Lower lobe of right lung (tissue), 2 donors: ENCODE results near the gene EIF5AL1. TPM values are rescaled to one million over a fixed set of nuclear protein-coding genes. Genes with fewer than 3 reads are reported as not detected.
"Not testable (repeated sequence)": the region's sequence is repeated elsewhere in the genome, so short reads cannot be mapped to it uniquely, and the experiment has no call there.

ENCODE experiments used
- ATAC-seq, 2 donors: fragments of 200-7000 bp; cut with Tn5 transposase; one replicate each; pipeline ENCODE4 v1.9.1; 2020 to 2022; ENCODE audit warnings: mild to moderate bottlenecking in 2 of 2, moderate library complexity in 2 of 2
- DNase-seq: peaks from one replicate; pipeline ENCODE4 v3.0.0-alpha.2; 2020
- H3K27ac ChIP-seq: fragments of 200-600 bp; one replicate; pipeline ENCODE4 v1.8.0; 2022
- H3K27me3 ChIP-seq: fragments of 200-600 bp; one replicate; pipeline ENCODE4 v1.8.0; 2022; ENCODE audit warnings: low read depth
- H3K36me3 ChIP-seq: fragments of 200-600 bp; one replicate; pipeline ENCODE4 v1.8.0; 2022; ENCODE audit warnings: mild to moderate bottlenecking
- H3K4me1 ChIP-seq: fragments of 200-600 bp; one replicate; pipeline ENCODE4 v1.8.0; 2022
- H3K4me3 ChIP-seq: fragments of 200-600 bp; one replicate; pipeline ENCODE4 v1.8.0; 2022; ENCODE audit warnings: mild to moderate bottlenecking
- H3K9me3 ChIP-seq: fragments of 200-600 bp; one replicate; pipeline ENCODE4 v1.8.0; 2022
- intact Hi-C: fragments of 100-400 bp; cut with DNase I; formaldehyde crosslinking; loops from one replicate; pipeline ENCODE4 v1.11.0; 2022
- total RNA-seq: library from RNA; stranded (reverse); fragmentation: NEBNext Ultra II Directional; extraction: Animal tissue kit (Norgen Biotek cat#: 25700); gene quantifications from one replicate; pipeline ENCODE4 v1.2.1, GENCODE V29; 2021
- TF ChIP-seq, protein P1 (sequence below): fragments of 200-600 bp; IDR thresholded peaks from one replicate; pipeline ENCODE4 v1.8.0; 2022; ENCODE audit warnings: antibody characterized with exemption, mild to moderate bottlenecking
- donor health status: DM: no; HTN: yes; CAD: no; lungs with severe emphysema.

EIF5AL1 gene
- total RNA-seq, 1 donor from 2014 or later: not detected

DNA sequence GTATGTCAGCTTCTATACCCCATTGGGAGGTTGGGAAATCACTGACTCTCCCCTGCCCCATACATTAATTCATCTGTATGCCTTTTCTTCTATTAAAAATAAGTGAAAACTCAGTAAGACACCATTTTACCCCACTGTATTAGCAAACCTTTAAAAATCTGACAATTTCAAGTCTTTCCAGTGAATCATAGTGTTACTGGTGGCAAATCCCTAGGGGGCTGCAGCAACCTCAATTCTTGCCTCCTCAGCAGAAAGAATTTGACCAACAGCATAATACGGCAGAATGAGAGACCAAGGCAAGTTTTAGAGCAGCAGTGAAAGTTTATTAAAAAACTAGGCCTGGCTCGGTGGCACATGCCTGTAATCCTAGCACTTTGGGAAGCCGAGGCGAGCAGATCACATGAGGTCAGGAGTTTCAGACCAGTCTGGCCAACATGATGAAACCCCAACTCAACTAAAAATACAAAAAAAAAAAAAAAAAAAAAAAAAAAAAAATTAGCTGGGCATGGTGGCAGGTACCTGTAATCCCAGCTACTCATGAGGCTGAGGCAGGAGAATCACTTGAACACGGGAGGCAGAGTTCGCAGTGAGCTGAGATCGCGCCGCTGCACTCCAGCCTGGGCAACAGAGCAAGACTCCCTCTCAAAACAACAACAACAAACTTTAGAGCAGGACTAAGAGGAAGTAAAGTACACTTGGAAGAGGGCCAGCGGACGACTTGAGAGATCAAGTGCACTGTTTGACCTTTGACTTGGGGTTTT lies 21.0 kb downstream of the EIF5AL1 start:
- DNase-seq, ATAC-seq, H3K36me3 ChIP-seq, H3K27me3 ChIP-seq, intact Hi-C loops, H3K27ac ChIP-seq, H3K9me3 ChIP-seq, H3K4me3 ChIP-seq, H3K4me1 ChIP-seq: not testable (repeated sequence)

DNA sequence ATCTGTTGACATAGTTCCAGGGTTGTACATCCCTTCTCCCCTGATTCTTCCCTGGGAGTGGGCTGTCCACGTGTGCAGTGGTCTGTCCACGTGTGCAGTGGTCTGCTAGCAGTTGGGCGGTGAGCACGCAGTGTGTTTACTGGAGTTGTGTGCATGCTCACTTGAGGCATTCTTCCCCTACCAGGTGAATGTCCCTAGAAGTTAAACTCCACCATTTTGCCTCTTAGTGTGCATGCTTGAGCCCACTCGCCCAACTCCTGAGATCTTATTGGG lies 21.5 kb downstream of the EIF5AL1 start:
- H3K27me3 ChIP-seq, H3K36me3 ChIP-seq, intact Hi-C loops, H3K9me3 ChIP-seq, DNase-seq, H3K4me3 ChIP-seq, ATAC-seq, H3K4me1 ChIP-seq, H3K27ac ChIP-seq: not testable (repeated sequence)

DNA sequence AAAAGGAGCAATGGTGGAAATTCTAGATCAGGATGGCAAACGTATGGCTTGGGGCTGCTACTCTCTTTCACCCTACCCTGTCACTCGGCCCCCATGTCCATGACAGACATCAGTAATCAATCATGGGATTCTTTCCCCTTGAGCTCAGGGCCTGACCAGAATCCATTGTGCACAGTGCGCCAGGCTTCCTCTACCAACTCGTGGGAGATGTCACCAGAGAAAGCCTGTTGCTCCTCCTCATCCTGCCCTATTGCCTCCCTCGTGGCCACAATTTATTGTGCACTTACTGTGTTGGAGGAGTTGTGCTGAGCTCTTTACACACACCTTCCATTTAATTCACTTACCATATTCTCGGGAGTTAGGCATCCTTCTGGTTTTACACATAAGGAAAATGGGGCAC lies 26.0 kb downstream of the EIF5AL1 start:
- H3K9me3 ChIP-seq, H3K27me3 ChIP-seq, H3K36me3 ChIP-seq, intact Hi-C loops, DNase-seq, H3K27ac ChIP-seq, H3K4me3 ChIP-seq, H3K4me1 ChIP-seq, ATAC-seq: not testable (repeated sequence)

DNA sequence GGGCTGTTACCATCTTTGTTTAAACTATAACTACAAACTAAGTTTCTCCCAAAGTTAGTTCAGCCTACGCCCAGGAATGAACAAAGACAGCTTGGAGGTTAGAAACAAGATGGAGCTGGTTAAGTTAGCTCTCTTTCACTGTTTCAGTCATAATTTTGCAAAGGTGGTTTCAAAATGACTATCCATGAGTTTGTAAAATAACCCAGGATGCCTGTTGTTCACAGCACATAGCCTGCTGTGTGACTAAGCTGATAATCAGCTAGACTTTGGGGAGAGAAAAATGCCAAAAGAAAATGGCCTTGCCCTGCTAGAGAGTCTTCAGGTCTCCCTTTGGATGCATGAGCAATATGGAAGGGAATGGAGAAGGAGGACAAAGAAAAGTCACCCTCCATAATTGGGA lies 28.6 kb downstream of the EIF5AL1 start:
- H3K9me3 ChIP-seq, H3K36me3 ChIP-seq, DNase-seq, intact Hi-C loops, H3K4me3 ChIP-seq, H3K4me1 ChIP-seq, ATAC-seq, H3K27me3 ChIP-seq, H3K27ac ChIP-seq: not testable (repeated sequence)

DNA sequence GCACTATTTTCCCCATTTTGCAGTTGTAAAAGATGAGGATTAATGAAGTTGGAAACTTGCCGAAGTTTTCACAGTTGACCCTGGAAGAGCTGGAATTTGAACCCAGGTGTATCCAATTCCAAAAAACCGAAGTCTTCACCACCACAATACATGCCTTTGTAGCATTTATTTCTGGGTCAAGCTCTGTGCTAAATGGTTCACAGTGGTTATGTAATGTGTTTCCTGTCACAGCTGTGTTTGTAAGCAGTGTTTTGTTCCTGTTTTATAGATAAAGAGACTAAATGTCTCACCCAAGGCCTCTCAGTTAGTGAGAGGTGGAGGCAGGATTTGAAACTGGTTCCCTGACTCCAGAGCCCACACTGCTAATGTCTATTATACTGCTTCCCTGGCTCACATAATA lies 30.3 kb downstream of the EIF5AL1 start:
- Histone ChIP-seq H3K36me3 (no peaks in the 10 kb centered on the region), H3K27me3 (no peaks in the 10 kb centered on the region), H3K27ac (no peak overlapping the region), H3K9me3 (no peaks in the 10 kb centered on the region), H3K4me3 (no peak overlapping the region), H3K4me1 (no peaks in the 10 kb centered on the region)
- DNase-seq (no peak), ATAC-seq (no peak)
- intact Hi-C loops: no loop called here
- TF ChIP-seq, protein P1, sequence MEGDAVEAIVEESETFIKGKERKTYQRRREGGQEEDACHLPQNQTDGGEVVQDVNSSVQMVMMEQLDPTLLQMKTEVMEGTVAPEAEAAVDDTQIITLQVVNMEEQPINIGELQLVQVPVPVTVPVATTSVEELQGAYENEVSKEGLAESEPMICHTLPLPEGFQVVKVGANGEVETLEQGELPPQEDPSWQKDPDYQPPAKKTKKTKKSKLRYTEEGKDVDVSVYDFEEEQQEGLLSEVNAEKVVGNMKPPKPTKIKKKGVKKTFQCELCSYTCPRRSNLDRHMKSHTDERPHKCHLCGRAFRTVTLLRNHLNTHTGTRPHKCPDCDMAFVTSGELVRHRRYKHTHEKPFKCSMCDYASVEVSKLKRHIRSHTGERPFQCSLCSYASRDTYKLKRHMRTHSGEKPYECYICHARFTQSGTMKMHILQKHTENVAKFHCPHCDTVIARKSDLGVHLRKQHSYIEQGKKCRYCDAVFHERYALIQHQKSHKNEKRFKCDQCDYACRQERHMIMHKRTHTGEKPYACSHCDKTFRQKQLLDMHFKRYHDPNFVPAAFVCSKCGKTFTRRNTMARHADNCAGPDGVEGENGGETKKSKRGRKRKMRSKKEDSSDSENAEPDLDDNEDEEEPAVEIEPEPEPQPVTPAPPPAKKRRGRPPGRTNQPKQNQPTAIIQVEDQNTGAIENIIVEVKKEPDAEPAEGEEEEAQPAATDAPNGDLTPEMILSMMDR: no peak

DNA sequence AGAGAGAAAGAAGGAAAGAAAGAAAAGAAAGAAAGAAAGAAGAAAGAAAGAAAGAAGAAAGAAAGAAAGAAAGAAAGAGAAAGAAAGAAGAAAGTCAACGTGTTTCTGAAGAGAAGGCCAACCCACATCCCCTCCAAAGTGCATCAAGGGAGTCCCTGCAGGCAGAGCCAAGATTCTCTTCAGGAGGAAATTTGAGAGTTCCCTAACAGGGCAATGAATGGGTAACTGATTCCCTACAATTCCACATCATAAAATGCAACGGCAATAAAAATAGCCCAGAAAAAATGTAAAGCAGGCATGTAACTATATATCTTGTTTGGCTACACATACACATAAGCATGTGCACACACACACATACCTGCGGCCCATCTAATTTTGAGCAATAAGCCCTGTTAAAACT lies 32.1 kb downstream of the EIF5AL1 start:
- intact Hi-C loops, H3K27ac ChIP-seq, H3K4me1 ChIP-seq, H3K27me3 ChIP-seq, H3K9me3 ChIP-seq, ATAC-seq, DNase-seq, H3K36me3 ChIP-seq, H3K4me3 ChIP-seq: not testable (repeated sequence)

DNA sequence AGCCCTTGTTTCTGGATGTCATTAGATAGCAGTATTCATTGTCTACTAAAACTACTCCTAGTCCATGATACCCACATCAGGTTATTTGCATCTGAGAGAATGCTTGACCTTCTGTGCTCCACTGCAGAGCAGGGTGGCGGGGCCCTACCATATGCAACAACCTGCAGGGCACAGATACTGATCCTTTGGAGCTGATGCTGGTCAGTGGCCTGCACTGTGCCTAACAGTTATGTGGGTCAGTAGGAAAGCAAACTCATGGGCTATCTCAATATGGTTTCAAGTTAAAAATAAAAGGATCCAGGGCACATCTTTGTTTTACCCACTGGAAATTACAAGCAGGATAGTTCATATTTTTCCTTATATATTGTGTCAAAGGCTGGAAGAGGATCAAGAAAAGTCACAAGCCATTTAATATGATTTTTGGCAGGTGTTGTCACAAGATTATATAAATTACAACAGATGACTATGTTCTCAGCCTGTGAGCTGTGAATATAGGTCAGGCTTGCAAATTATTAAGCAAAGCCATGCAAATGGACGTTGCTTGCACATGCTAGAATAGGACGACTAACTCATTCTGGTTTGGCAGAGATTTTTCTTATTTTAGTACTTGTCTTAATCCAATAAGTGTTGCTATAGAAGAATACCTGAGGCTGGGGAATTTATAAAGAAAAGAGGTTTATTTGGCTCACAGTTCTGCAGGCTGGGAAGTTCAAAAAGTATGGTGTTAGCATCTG lies 32.8 kb downstream of the EIF5AL1 start:
- DNase-seq, H3K36me3 ChIP-seq, H3K4me3 ChIP-seq, H3K4me1 ChIP-seq, intact Hi-C loops, H3K27me3 ChIP-seq, ATAC-seq, H3K9me3 ChIP-seq, H3K27ac ChIP-seq: not testable (repeated sequence)

DNA sequence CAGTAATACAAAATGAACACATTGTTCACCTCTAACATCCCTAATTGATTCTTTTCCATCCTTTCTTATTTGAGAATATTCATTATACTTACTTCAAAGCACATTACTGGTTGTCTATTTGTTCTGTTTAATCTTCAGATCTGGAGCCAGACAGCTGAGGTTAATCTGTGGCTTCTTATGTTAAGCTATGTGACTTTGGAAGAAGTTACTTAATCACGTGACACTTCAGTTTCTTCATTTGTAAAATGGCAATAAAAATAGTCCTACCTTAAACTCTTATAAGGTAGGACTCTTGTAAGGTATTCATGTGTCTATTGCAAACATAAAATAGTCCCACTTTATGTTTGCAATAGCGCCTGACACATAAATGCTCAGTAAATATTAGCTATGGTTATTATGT lies 34.8 kb downstream of the EIF5AL1 start:
- H3K9me3 ChIP-seq, H3K27me3 ChIP-seq, H3K27ac ChIP-seq, DNase-seq, intact Hi-C loops, ATAC-seq, H3K4me3 ChIP-seq, H3K4me1 ChIP-seq, H3K36me3 ChIP-seq: not testable (repeated sequence)

DNA sequence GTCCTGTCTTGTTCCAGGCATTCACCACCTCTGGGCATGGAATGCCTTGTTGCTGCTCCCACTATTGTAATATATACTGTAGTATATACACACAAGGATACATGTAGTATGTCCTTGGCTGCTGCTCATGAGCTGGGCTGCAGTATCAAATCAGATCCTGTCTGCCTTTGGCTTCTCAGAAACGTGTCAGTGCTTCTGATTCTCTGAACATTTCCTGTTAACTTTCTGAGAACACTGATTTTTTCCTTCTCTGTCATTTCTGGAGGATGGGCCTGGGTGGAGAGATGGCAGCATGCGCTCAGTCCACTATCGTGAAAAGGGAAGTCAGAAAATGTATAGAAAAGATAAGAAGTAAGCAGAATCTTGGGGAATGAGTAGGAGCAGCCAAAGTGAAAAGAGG lies 35.6 kb downstream of the EIF5AL1 start:
- Histone ChIP-seq H3K9me3 (no peaks in the 10 kb centered on the region), H3K27me3 (no peaks in the 10 kb centered on the region), H3K4me3 (no peak overlapping the region), H3K27ac (no peak overlapping the region), H3K36me3 (no peaks in the 10 kb centered on the region), H3K4me1 (no peaks in the 10 kb centered on the region)
- TF ChIP-seq, protein P1: no peak
- DNase-seq (no peak), ATAC-seq (no peak)
- intact Hi-C loops: no loop called here
